HCT116 (cell line): Measurements from ENCODE around the gene SLC25A17.

ENCODE experiments used
- EZH2 ChIP-seq: fragments of 200-600 bp; sonication (generic); IDR thresholded peaks from 2 replicates; pipeline ENCODE4 v1.6.1; 2017; ENCODE audit warnings: antibody characterized with exemption, mixed run types
- EZH2phosphoT487 ChIP-seq: fragments of 200-600 bp; IDR thresholded peaks from 2 replicates; pipeline ENCODE4 v1.6.1; 2018; ENCODE audit warnings: antibody characterized with exemption, borderline replicate concordance
- JUND ChIP-seq: IDR thresholded peaks from 2 replicates; pipeline ENCODE4 v1.6.1; 2012
- SIN3A ChIP-seq: IDR thresholded peaks from 2 replicates; pipeline ENCODE4 v1.6.1; 2012; ENCODE audit warnings: low read depth
- SP1 ChIP-seq: IDR thresholded peaks from 2 replicates; pipeline ENCODE4 v1.6.1; 2012; ENCODE audit warnings: low read depth
- ZNF274 ChIP-seq: fragments of 200-500 bp; sonication (Bioruptor generic); IDR thresholded peaks from 2 replicates; pipeline ENCODE4 v1.6.1; 2014; ENCODE audit warnings: mild to moderate bottlenecking, low read depth, low read length, inconsistent platforms
- TF ChIP-seq, protein P1 (sequence below), 3 experiments: fragments of 200-600 bp in 1 of 3; sonication (generic) in 1 of 3; IDR thresholded peaks in 2 of 3; conservative IDR thresholded peaks in 1 of 3; 2 replicates each; pipeline ENCODE4 v1.5.1; 2012 to 2017; ENCODE audit warnings: low read depth in 2 of 3, low read length in 2 of 3, antibody characterized with exemption in 1 of 3, borderline replicate concordance in 1 of 3, control low read depth in 1 of 3, mild to moderate bottlenecking in 1 of 3, mixed read lengths in 1 of 3, mixed run types in 1 of 3, moderate library complexity in 1 of 3; ENCODE audit not compliant: insufficient read depth in 1 of 3
- TF ChIP-seq, protein P2 (sequence below): IDR thresholded peaks from 2 replicates; pipeline ENCODE4 v1.6.1; 2012

DNA sequence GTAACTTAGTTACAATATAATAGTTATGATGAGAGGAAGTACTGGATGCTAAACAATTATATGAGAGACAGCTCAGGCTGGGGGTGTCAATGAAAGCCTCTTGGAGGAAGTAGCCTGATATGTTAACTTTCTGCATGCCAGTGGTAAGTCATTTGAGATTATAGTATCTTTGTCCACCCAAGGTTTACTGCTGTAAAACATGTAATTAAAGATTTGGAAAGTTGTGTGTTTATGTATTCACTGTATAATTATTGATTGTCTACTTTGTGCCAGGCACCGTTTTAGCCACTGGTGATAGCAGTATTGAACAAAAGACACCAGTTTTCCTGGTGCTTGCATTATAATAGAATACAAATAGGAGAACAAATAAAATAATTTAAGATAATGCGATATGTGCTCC is 43.4 kb upstream of the SLC25A17 start:
- TF ChIP-seq SIN3A (no peak), EZH2phosphoT487 (no peak), ZNF274 (no peak), SP1 (no peak), JUND (no peak), EZH2 (no peak)
- TF ChIP-seq, protein P1, sequence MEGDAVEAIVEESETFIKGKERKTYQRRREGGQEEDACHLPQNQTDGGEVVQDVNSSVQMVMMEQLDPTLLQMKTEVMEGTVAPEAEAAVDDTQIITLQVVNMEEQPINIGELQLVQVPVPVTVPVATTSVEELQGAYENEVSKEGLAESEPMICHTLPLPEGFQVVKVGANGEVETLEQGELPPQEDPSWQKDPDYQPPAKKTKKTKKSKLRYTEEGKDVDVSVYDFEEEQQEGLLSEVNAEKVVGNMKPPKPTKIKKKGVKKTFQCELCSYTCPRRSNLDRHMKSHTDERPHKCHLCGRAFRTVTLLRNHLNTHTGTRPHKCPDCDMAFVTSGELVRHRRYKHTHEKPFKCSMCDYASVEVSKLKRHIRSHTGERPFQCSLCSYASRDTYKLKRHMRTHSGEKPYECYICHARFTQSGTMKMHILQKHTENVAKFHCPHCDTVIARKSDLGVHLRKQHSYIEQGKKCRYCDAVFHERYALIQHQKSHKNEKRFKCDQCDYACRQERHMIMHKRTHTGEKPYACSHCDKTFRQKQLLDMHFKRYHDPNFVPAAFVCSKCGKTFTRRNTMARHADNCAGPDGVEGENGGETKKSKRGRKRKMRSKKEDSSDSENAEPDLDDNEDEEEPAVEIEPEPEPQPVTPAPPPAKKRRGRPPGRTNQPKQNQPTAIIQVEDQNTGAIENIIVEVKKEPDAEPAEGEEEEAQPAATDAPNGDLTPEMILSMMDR (IDR thresholded peaks at IDR 0.05 in 2 of 3, conservative IDR thresholded peaks at IDR 0.05 in 1 of 3; ENCODE audit: borderline replicate concordance in 1 of 3, insufficient read depth in 1 of 3, low read depth in 2 of 3, low read length in 2 of 3), result no peak
- TF ChIP-seq, protein P2, sequence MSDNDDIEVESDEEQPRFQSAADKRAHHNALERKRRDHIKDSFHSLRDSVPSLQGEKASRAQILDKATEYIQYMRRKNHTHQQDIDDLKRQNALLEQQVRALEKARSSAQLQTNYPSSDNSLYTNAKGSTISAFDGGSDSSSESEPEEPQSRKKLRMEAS, result no peak
